HG02852 (cell line): ENCODE measurements around the gene CCNY.
"Not testable (repeated sequence)": the region's sequence is repeated elsewhere in the genome, so short reads cannot be mapped to it uniquely, and the experiment has no call there.

Experiments used
- ATAC-seq: cut with Tn5 transposase; IDR thresholded peaks from one replicate; pipeline ENCODE4 v1.9.1; 2021; ENCODE audit warnings: mild to moderate bottlenecking, moderate library complexity; ENCODE audit not compliant: unreplicated experiment

CCNY gene

GRCh38 chr10:35400595-35401268 is 64.4 kb downstream of the CCNY start:
- no peak for ATAC-seq

GRCh38 chr10:35403491-35403890 is 67.2 kb downstream of the CCNY start:
- ATAC-seq, result not testable (repeated sequence)

- ATAC-seq, result not testable (repeated sequence)
Measured at GRCh38 chr10:35404077-35404476, 67.8 kb downstream of the CCNY start.

- not testable (repeated sequence) for ATAC-seq
Measured at GRCh38 chr10:35406003-35406630, 69.8 kb downstream of the CCNY start.

GRCh38 chr10:35407696-35408095 is 71.4 kb downstream of the CCNY start:
- not testable (repeated sequence) for ATAC-seq

GRCh38 chr10:35409094-35409582 is 72.8 kb downstream of the CCNY start:
- ATAC-seq, result no peak

- ATAC-seq, result no peak
Measured at GRCh38 chr10:35409808-35410207, 73.5 kb downstream of the CCNY start.

- ATAC-seq, result no peak
Measured at GRCh38 chr10:35412003-35412723, 75.9 kb downstream of the CCNY start.

- ATAC-seq, result no peak
Measured at GRCh38 chr10:35412900-35413491, 76.7 kb downstream of the CCNY start.

- no peak for ATAC-seq
Measured at GRCh38 chr10:35413985-35414861, 77.9 kb downstream of the CCNY start.

- no peak for ATAC-seq
Measured at GRCh38 chr10:35415505-35415904, 79.2 kb downstream of the CCNY start.

GRCh38 chr10:35416619-35417312 is 80.5 kb downstream of the CCNY start:
- ATAC-seq, result no peak

- no peak for ATAC-seq
Measured at GRCh38 chr10:35417313-35417625, 81.0 kb downstream of the CCNY start.

- no peak for ATAC-seq
Measured at GRCh38 chr10:35417795-35418194, 81.5 kb downstream of the CCNY start.

- ATAC-seq, result not testable (repeated sequence)
Measured at GRCh38 chr10:35418580-35418979, 82.3 kb downstream of the CCNY start.

- no peak for ATAC-seq
Measured at GRCh38 chr10:35420044-35420443, 83.7 kb downstream of the CCNY start.

- ATAC-seq, result no peak
Measured at GRCh38 chr10:35420827-35421552, 84.7 kb downstream of the CCNY start.

- ATAC-seq, result no peak
Measured at GRCh38 chr10:35421553-35422178, 85.4 kb downstream of the CCNY start.

GRCh38 chr10:35422228-35422627 is 85.9 kb downstream of the CCNY start:
- ATAC-seq, result no peak
